Upper lobe of left lung (tissue), 6 donors: ENCODE measurements around the gene GOSR2. TPM values are rescaled to one million over a fixed set of nuclear protein-coding genes. Genes with fewer than 3 reads are reported as not detected.

Experiments used
- ATAC-seq, 2 donors: fragments of 200-7000 bp; cut with Tn5 transposase; one replicate each; pipeline ENCODE4 v1.9.1; 2022; ENCODE audit warnings: mild to moderate bottlenecking in 2 of 2, moderate library complexity in 2 of 2; ENCODE audit not compliant: low FRiP score in 2 of 2
- DNase-seq, 2 donors: peaks; one replicate each; pipeline ENCODE4 v3.0.0-alpha.2; 2019 to 2020
- H3K27ac ChIP-seq, 4 donors: fragments of 200-600 bp; sonication (generic); one replicate each; pipeline ENCODE4 v1.5.1; 2016 to 2019
- H3K27me3 ChIP-seq, 4 donors: fragments of 200-600 bp; sonication (generic); one replicate each; pipeline ENCODE4 v1.5.1; 2017 to 2019
- H3K36me3 ChIP-seq, 4 donors: fragments of 200-600 bp; sonication (generic); one replicate each; pipeline ENCODE4 v1.5.1; 2016 to 2019
- H3K4me1 ChIP-seq, 4 donors: fragments of 200-600 bp; sonication (generic); one replicate each; pipeline ENCODE4 v1.5.1; 2018 to 2019
- H3K4me3 ChIP-seq, 4 donors: fragments of 200-600 bp; sonication (generic); one replicate each; pipeline ENCODE4 v1.5.1; 2017 to 2019; ENCODE audit warnings: mild to moderate bottlenecking in 2 of 4, moderate library complexity in 1 of 4
- H3K9me3 ChIP-seq, 4 donors: fragments of 200-600 bp; sonication (generic); one replicate each; pipeline ENCODE4 v1.5.1; 2018 to 2019
- EP300 ChIP-seq, 4 donors: sonication (generic); formaldehyde crosslinking; IDR thresholded peaks; one replicate each; pipeline ENCODE4 v1.5.1; 2017; ENCODE audit warnings: antibody characterized with exemption in 4 of 4, control low read depth in 2 of 4
- POLR2A ChIP-seq, 4 donors: fragments of 450-650 bp; IDR thresholded peaks; one replicate each; pipeline ENCODE4 v1.5.1; 2016 to 2017; ENCODE audit warnings: antibody characterized with exemption in 4 of 4, mild to moderate bottlenecking in 2 of 4
- POLR2AphosphoS5 ChIP-seq, 2 donors: sonication (generic); formaldehyde crosslinking; IDR thresholded peaks; one replicate each; pipeline ENCODE4 v1.5.1; 2017; ENCODE audit warnings: antibody characterized with exemption in 2 of 2
- WGBS, 2 donors: methylation state at CpG; one replicate each; pipeline ENCODE4 v1.1.5; 2017 to 2018; 5-methylcytosine and 5-hydroxymethylcytosine counted together
- total RNA-seq, 6 donors: library from RNA; depleted of rRNA in 4 of 6; stranded (reverse); fragments of >200 nt in 4 of 6; gene quantifications; one replicate each; pipeline versions ENCODE4 v1.1.0 to v1.2.1, GENCODE V29; 2016 to 2021
- TF ChIP-seq, protein P1 (sequence below), 6 experiments: fragments of 450-650 bp in 4 of 6; fragments of 200-600 bp in 2 of 6; sonication (generic) in 2 of 6; IDR thresholded peaks; one replicate each; pipeline ENCODE4 v1.5.1; 2016 to 2019; ENCODE audit warnings: antibody characterized with exemption in 6 of 6
- donor health status: DM: no; HTN: no; CAD: no; lungs with moderate emphysema.
- donor health status: DM: no; HTN: yes; CAD: no; lungs with severe emphysema.

GOSR2 gene
- total RNA-seq, 6 donors from 2014 or later: 40.3 to 79.6 (median 50.8) TPM

DNA sequence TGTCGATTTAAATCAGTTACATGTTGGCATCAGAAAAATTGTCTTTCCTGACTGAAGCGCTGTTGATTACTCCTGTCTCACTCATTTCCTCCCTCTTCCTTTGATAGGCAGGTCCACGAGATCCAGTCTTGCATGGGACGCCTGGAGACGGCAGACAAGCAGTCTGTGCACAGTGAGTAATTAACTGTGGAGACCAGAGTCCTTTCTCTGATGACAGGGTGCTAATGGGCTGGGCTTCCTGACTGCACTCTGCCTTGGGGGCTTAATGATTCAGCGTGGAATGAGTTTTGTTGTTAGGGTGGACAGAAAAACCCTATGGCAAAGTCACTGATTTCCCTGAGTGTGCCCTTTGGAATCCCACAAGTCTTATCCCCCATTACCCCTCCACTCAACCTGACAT lies 6.5 kb downstream of the GOSR2 start:
- 42 to 75% methylated on average over 6 of the region's 6 CpGs for WGBS, 2 donors
- Histone ChIP-seq H3K9me3 (no peaks in the 10 kb centered on the region), H3K4me1 (peaks cover 24 to 47% (median 35%) of the 10 kb centered on the region in 4 donors), H3K27ac (peak overlapping the region in 2 of 4 donors; percentile 65 to 67), H3K36me3 (peaks cover 37 to 52% (median 44%) of the 10 kb centered on the region in 4 donors), H3K4me3 (no peak overlapping the region), H3K27me3 (no peaks in the 10 kb centered on the region)
- ATAC-seq (no peak), DNase-seq (no peak)
- TF ChIP-seq POLR2AphosphoS5 (IDR thresholded peaks at IDR 0.05) (no peak), EP300 (IDR thresholded peaks at IDR 0.05) (no peak), POLR2A (IDR thresholded peaks at IDR 0.05) (no peak)
- TF ChIP-seq, protein P1, sequence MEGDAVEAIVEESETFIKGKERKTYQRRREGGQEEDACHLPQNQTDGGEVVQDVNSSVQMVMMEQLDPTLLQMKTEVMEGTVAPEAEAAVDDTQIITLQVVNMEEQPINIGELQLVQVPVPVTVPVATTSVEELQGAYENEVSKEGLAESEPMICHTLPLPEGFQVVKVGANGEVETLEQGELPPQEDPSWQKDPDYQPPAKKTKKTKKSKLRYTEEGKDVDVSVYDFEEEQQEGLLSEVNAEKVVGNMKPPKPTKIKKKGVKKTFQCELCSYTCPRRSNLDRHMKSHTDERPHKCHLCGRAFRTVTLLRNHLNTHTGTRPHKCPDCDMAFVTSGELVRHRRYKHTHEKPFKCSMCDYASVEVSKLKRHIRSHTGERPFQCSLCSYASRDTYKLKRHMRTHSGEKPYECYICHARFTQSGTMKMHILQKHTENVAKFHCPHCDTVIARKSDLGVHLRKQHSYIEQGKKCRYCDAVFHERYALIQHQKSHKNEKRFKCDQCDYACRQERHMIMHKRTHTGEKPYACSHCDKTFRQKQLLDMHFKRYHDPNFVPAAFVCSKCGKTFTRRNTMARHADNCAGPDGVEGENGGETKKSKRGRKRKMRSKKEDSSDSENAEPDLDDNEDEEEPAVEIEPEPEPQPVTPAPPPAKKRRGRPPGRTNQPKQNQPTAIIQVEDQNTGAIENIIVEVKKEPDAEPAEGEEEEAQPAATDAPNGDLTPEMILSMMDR (IDR thresholded peaks at IDR 0.05): no peak

DNA sequence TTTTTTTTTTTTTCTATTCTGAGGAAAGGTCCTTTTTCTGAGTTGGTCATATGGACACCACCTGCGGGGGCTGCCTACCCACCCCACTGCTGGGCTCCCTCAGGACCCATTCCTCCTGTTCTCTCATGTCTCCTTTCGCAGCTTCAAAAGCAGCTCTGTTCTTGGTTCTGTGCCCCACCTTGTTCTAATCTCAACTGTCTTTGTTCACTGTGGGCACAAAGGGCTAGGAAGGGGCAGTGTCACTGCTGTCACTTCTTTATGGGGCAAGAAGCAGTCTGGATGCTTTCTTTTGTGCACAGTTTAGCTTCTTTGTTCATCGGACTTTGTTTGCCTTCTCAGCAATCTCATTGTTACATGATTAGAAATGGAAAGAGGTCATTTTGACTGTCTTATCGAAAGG lies 7.1 kb downstream of the GOSR2 start:
- Histone ChIP-seq H3K27ac (peak overlapping the region in 2 of 4 donors; percentile 26 to 64), H3K36me3 (peaks cover 38 to 58% (median 50%) of the 10 kb centered on the region in 4 donors), H3K9me3 (no peaks in the 10 kb centered on the region), H3K27me3 (no peaks in the 10 kb centered on the region), H3K4me3 (no peak overlapping the region), H3K4me1 (peaks cover 17 to 40% (median 30%) of the 10 kb centered on the region in 4 donors)
- 90 to 95% methylated on average over 4 of the region's 4 CpGs for WGBS, 2 donors
- DNase-seq (no peak), ATAC-seq (no peak)
- TF ChIP-seq POLR2A (IDR thresholded peaks at IDR 0.05): no peak
- TF ChIP-seq EP300 (IDR thresholded peaks at IDR 0.05): no peak
- TF ChIP-seq POLR2AphosphoS5 (IDR thresholded peaks at IDR 0.05): no peak
- TF ChIP-seq, protein P1 (IDR thresholded peaks at IDR 0.05): no peak

DNA sequence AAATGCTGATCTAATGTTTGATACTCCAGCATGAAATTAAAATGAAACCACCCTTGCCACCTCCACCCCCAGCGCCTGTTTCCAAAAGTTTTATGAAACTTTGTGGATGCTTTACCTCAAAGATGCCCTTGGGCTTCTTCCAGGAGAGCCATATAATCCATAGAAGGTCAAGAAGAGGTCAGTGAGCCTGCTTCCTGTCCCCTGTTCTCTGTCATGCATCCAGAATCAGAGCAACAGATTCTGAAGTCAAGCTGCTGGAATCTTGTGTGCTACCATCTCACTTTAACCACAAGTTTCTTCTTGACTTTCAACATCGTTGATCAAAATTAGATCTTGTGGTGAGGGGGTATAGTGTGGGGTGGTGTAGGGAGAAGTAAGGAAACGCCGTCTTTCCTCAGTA lies 8.6 kb downstream of the GOSR2 start:
- TF ChIP-seq POLR2A (IDR thresholded peaks at IDR 0.05): no peak
- no peak for TF ChIP-seq POLR2AphosphoS5 (IDR thresholded peaks at IDR 0.05)
- no peak for TF ChIP-seq EP300 (IDR thresholded peaks at IDR 0.05)
- TF ChIP-seq, protein P1 (IDR thresholded peaks at IDR 0.05): no peak
- Histone ChIP-seq H3K27me3 (no peaks in the 10 kb centered on the region), H3K4me3 (no peak overlapping the region), H3K36me3 (peaks cover 43 to 74% (median 63%) of the 10 kb centered on the region in 4 donors), H3K9me3 (no peaks in the 10 kb centered on the region), H3K4me1 (peaks cover 11 to 29% (median 22%) of the 10 kb centered on the region in 4 donors), H3K27ac (no peak overlapping the region)
- no peak for DNase-seq
- WGBS, 2 donors: 82 to 96% methylated on average over 4 of the region's 4 CpGs
- no peak for ATAC-seq

DNA sequence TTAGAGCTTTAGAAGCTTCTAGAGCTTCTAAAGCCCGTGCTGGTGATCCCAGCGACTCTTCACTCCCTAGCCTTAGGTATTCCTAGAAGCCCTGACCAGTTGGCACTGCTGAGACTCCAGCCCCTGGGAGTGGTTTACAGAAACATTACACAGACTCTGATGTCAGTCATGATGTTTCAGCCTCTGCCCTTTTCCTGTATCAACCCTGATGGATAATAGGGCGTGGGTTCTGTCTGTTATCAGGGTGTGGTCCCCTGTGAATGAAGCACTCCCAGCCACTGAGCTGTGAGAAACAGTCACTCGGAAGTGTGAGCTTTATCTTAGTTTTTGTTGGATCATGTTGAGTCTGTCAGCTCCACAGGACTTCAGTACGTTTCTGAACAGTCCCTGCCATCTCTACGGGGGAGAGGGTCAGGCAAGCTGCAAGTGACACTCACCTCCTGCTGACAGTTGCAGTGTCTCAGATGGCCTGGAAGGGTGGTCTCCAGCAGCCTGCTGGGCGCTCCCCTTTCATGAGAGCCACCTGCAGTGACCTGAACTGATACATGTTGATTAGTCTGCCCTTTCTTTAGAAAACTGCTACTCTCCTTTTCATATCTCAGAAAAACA lies 12.8 kb downstream of the GOSR2 start:
- peaks cover 0 to 11% (median 0%) of the 10 kb centered on the region in 4 donors for H3K4me1 ChIP-seq
- no peaks in the 10 kb centered on the region for H3K9me3 ChIP-seq
- TF ChIP-seq POLR2AphosphoS5 (IDR thresholded peaks at IDR 0.05): peak in 1 of 2 donors; percentile 73
- TF ChIP-seq POLR2A (IDR thresholded peaks at IDR 0.05): no peak
- TF ChIP-seq, protein P1 (IDR thresholded peaks at IDR 0.05): no peak
- peak in 2 of 4 donors; percentile 62 to 63 for TF ChIP-seq EP300 (IDR thresholded peaks at IDR 0.05)
- ATAC-seq: peak; percentile 51 to 89
- no peak overlapping the region for H3K4me3 ChIP-seq
- H3K36me3 ChIP-seq: peaks cover 55 to 100% (median 92%) of the 10 kb centered on the region in 4 donors
- 61 to 77% methylated on average over 3 to 7 of the region's 7 CpGs for WGBS, 2 donors
- peak overlapping the region in 3 of 4 donors; percentile 29 to 74 (median 63) for H3K27ac ChIP-seq
- H3K27me3 ChIP-seq: no peaks in the 10 kb centered on the region
- peak in 1 of 2 donors; percentile 26 for DNase-seq
